NCI-H128 (cell line): ENCODE results near the gene EDAR.

Experiments
- DNase-seq: peaks from one replicate; lab custom pipeline; 2025; ENCODE audit not compliant: unreplicated experiment; lab: John Stamatoyannopoulos, UW

Gene EDAR

GRCh38 chr2:108926561-108927380 is 62.2 kb downstream of the EDAR start:
- DNase-seq, result no peak

GRCh38 chr2:108925735-108926134 is 63.3 kb downstream of the EDAR start:
- no peak for DNase-seq

GRCh38 chr2:108925286-108925685 is 63.7 kb downstream of the EDAR start:
- no peak for DNase-seq

- DNase-seq, result no peak
Observed at GRCh38 chr2:108924580-108925251, 64.3 kb downstream of the EDAR start.

- DNase-seq, result no peak
Observed at GRCh38 chr2:108923736-108924579, 65.1 kb downstream of the EDAR start.

- DNase-seq, result no peak
Observed at GRCh38 chr2:108923019-108923700, 65.9 kb downstream of the EDAR start.

- DNase-seq, result no peak
Observed at GRCh38 chr2:108922141-108922915, 66.7 kb downstream of the EDAR start.

- DNase-seq, result no peak
Observed at GRCh38 chr2:108921096-108922030, 67.7 kb downstream of the EDAR start.

- no peak for DNase-seq
Observed at GRCh38 chr2:108920686-108921085, 68.3 kb downstream of the EDAR start.

- DNase-seq, result no peak
Observed at GRCh38 chr2:108919571-108920373, 69.2 kb downstream of the EDAR start.

- no peak for DNase-seq
Observed at GRCh38 chr2:108918941-108919341, 70.1 kb downstream of the EDAR start.

- DNase-seq, result no peak
Observed at GRCh38 chr2:108918156-108918874, 70.7 kb downstream of the EDAR start.

- no peak for DNase-seq
Observed at GRCh38 chr2:108917526-108917925, 71.5 kb downstream of the EDAR start.

GRCh38 chr2:108916796-108917421 is 72.1 kb downstream of the EDAR start:
- no peak for DNase-seq

GRCh38 chr2:108916122-108916795 is 72.8 kb downstream of the EDAR start:
- DNase-seq, result no peak

- no peak for DNase-seq
Observed at GRCh38 chr2:108912629-108912902, 76.5 kb downstream of the EDAR start.
